Stimulated activated CD8-positive, alpha-beta memory T cell treated with anti-CD3 and anti-CD28 coated beads, Interleukin-2, amount 100 ng/mL, for 1 hour (primary cell): Measurements from ENCODE around the gene CCDC30.
"Not testable (repeated sequence)": the region's sequence is repeated elsewhere in the genome, so short reads cannot be mapped to it uniquely, and the experiment has no call there.

ENCODE experiments used
- DNase-seq, 2 donors: peaks; one replicate each; pipeline ENCODE4 v3.0.0-alpha.2; 2020; ENCODE audit warnings: low read depth in 2 of 2

CCDC30 gene

DNA sequence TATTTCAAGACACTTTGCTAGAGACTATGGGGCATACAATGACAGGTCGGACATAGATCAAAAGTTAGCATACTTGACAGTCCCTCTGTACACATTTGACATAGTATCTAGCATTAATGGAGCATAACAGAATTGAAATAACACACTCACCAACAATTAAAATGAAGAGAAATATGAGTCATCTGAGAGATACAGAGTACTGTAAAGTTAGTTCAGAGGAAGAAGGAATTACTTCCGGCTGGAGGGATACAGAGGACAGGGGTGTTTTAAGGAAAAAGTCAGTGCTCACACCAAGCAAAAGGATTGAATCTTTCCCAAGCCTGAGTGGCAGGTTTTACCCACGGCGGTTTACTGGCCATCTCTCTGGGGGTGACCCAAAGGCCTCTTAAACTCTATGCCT is 9.7 kb upstream of the CCDC30 start:
- no peak for DNase-seq

DNA sequence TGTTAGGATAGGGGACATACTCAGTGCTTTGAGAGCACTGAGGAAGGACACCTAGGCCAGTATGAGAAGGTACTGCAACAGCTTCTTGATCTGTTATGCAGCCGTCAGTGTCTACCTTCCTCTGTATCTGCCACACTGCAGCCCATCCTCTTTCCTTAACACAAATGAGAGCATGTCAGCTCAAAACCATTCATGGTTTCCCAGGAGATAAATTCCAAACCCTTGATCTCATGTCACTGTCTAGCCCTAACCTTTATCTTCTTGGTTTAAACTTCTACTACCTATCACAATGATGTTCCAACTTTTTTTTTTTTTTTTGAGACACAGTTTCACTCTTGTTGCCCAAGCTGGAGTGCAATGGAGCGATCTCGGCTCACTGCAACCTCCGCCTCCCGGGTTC is 8.7 kb upstream of the CCDC30 start:
- DNase-seq: no peak

DNA sequence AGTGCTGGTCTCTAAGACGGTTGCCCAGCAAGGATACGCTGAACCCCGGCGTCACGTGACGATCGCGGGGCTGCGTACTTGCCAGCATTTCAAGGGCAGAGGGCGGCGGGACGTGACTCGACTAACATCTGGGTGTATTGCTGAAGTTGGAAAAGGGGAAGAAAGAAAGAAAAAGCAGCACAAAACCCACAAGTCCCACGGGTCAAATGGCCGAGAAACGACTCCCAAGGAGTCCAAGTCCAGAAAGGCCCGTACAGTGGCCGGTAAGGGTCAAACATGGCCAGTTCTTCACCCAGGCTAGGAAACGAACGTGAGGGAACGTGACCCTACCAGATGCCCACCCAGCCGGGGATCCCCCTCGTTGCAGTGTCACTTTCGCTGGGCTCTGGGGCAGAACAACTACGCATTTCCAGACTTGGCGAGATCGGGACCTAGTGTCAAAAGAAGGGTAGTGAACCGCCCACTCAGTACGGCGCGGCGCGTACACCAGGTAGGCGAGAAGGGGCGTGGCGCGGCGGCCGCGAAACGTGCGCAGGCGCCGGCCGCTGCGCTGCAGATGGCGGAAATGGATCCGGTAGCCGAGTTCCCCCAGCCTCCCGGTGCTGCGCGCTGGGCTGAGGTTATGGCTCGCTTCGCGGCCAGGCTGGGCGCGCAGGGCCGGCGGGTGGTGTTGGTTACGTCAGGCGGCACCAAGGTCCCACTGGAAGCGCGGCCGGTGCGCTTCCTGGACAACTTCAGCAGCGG is 6.9 kb upstream of the CCDC30 start, which contains the start of the genes PPCS and ZMYND12:
Gene PPCS, plus strand, starts transcription at position 534 of the 744 bp plus-strand sequence. Its CDS starts 23 bp downstream, at position 557.
Gene ZMYND12, minus strand, starts transcription at position 13 of the 744 bp plus-strand sequence. CDS start 25 bp downstream, outside the sequence.
- peak; percentile 73 to 80 for DNase-seq

DNA sequence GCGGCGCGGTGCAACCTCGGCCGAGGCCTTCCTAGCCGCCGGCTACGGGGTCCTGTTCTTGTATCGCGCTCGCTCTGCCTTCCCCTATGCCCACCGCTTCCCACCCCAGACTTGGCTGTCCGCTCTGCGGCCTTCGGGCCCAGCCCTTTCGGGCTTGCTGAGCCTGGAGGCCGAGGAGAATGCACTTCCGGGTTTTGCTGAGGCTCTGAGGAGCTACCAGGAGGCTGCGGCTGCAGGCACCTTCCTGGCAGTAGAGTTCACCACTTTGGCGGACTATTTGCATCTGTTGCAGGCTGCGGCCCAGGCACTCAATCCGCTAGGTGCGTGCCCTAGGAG is 6.4 kb upstream of the CCDC30 start:
- peak in 1 of 2 donors; percentile 38 for DNase-seq

DNA sequence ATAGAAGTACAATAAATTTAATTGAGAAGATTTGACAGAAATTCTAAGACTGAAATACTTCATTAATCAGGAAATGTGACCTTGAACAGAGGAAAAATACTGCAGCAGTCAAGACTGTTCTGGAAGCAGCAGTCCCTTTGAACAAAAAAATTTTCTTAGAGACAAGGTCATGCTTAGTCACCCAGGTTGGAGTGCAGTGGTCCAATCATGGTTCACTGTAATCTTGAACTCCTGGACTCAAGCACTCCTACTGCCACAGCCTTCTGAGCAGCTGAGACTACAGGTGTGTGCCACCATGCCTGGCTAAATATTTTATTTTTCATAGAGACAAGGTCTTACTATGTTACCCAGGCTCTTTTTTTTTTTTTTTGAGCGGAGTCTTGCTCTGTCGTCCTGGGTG is 1.9 kb upstream of the CCDC30 start:
- DNase-seq: no peak

DNA sequence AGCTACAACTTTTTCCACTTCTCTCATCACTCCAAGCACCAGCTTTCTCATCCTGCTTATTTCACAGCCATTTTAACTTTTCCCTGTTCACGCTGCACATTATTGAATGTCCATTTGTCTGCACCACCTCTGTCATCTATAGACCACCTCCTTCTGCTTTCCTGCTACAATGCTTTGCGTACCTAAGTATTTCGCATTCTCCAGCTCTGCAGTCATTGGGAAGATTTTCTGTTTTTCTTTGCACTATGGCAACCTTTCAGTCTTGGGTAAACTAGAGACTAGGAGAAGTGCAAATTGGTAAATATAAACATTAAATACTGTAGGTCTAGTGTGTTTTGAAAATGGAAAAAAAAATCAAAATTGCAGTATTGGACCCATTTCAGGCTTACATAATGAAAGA is 835 bp downstream of the CCDC30 start:
- no peak for DNase-seq

DNA sequence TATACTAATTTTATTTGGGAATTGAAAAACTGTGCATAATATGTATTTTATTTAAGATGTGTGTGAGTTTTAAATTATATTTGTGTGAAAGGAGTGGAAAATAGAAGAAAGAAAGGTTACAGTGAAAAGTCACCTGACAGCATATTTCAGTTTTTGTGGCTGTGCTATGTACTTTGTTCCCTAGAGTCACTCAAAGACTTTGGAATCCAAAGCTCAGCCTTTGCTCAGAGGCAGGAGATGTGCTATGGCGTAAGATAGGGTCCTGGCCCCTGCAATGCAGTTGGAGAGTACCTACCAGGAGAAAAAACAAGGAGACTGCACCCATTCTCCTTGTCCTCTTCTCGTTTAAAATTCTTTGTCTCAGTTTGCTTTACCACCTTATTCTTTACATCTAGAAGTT is 2.9 kb downstream of the CCDC30 start:
- no peak for DNase-seq

DNA sequence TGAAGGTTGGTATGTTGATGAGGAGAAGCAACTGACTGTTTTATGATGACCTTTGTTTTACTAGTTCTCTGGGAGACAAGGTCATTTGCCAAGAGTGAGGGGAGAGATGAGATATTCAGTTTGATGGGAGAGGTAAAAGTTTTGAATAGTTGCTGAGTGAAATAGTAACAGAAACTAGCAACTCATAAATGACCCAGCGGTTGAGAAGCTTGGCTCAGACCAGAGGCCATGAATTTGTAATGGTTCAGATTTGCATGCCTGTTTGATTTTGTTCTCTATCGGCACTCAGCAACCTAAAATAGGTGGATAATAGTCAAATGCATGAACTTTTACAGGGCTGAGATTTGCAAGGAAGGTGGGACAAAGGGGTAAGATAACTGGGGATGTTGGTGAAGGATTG is 6.6 kb downstream of the CCDC30 start:
- no peak for DNase-seq

DNA sequence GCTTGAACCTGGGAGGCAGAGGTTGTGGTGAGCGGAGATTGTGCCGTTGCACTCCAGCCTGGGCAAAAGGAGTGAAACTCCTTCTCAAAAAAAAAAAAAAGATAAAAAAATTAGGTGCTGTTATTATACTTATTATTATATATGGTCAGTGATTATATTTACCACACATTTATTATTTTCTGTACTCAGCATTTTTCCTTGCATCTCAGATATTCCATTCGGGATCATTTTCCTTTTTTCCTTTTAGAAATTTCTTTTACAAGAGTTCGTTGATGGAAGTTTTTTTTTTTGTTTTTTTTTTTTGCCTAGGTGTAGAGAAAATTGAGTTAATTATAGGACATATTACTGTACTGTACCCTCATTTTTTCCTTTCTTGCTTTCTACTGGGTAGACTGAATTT is 13.5 kb downstream of the CCDC30 start:
- no peak for DNase-seq

DNA sequence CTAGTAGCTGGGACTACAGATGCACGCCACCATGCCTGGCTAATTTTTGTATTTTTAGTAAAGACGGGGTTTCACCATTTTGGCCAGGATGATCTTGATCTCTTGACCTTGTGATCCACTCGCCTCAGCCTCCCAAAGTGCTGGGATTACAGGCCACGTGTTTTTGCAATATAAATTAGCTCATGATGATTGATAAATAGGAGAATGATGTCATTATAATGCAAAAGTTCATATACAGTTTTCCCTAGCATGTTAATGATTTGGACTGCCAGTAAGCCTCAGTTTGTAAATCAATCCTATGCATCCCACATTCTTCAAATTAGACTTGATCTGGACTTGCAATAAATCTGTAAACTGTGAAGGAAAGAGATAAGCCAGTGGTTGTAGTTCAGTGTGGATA is 14.3 kb downstream of the CCDC30 start:
- DNase-seq: not testable (repeated sequence)

DNA sequence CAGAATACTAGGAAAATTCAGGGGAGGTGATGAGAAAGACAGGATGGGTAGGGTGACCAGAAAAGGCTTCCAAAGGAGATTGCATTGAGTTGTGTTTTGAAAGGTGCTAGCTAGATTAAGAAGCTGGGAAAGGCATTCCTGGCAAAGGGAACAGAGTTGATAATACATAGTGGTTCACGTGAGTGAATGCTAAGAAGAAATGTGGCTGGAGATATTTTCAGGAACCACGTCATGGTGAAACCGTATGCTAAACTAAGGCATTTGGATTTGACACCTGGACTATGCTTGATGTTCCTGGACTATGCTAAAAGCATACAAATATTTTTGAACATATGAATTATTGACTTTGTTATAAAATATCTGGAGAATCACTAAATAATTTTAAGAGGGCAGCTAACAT is 14.7 kb downstream of the CCDC30 start:
- no peak for DNase-seq

DNA sequence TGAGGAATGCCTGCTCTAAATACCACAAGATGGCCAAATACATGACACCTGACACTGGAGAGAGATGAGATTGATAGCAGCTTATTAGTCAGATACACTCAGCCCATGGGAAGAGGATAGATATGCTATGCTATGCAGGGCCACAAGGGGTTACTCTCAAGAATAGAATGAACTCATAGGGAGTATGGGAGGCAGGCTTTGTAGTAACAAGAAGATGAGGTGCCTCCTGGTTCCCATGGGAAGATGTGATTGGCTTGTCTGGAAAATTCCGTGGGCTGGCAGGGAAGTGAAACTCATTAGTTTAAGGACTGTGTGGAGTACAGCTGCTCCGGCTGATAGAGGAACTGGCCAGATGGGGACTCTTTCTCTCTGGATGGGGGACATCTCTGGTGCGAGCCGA is 16.5 kb downstream of the CCDC30 start:
- no peak for DNase-seq

DNA sequence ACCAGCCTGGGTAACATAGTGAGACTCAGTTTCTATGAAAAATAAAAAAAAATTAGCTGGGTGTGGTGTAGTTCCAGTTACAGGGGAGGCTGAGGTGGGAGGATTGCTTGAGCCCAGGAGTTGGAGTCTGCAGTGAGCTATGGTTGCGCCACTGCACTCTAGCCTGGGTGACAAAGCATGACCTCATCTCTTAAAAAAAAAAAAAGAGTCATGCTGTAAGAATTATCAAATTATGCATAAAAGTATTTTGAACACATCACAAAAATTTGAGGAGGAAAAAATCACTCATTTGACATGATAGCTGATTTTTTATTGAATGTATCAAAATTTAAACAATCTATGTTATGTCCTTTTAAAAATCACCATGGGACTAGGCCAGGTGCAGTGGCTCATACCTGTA is 17.8 kb downstream of the CCDC30 start:
- no peak for DNase-seq

DNA sequence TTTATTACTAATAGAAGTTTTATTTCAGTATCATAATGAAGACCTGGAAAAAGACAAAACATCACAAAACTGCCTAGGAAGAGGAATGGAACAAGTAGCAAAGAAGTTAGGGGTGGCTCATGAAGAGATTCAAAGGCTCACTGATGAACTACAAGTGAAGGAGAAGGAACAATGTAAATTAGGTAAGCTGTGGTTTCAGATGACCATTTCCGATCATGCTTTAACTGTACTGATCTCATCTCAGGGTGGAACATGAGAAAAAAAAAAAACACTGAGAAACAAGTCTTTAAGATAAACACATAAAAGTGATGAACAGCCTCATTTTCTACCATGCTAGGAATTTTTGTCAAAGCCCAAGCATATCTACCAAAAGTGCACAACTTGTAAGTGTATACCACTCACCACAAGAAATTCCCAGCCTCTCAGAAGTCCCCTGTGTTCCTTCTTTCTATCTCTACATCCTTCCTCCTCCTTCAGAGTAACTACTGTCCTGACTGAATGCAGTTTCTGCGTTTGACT is 19.6 kb downstream of the CCDC30 start:
- no peak for DNase-seq

DNA sequence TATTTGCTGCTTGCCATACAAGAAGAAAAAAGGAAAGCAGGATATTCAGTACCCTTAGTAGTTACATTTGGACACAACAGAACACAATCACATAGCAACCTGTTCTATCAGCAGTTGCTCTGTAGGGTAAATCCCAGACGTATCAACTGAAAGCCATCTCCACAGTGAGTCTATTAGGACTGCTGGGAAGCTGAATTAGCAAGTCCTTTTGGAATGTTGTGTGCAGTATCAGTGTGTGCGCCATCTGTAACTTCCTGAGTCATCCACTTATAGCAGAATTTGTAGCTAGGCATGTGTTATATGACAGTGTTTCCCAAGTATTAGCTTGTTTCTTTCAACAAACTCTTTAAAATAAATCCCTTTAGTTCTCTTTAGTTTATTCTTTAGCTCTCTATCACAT is 21.3 kb downstream of the CCDC30 start:
- DNase-seq: no peak

DNA sequence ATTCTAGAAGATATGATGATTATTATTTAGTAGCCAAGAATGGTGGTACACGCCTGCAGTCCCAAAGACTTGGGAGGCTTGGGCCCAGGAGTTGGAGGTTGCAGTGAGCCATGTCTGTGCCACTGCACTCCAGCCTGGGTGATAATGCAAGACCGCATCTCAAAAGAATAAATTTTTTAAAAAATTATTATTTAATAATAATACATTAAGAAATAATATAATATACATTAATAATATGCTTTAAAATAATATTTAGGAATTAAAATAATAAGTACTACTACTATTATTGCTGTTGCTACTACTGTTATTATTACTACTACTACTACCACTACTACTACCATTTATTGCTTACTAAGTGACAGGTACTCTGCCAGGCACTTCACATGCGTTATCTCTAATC is 27.2 kb downstream of the CCDC30 start:
- no peak for DNase-seq

DNA sequence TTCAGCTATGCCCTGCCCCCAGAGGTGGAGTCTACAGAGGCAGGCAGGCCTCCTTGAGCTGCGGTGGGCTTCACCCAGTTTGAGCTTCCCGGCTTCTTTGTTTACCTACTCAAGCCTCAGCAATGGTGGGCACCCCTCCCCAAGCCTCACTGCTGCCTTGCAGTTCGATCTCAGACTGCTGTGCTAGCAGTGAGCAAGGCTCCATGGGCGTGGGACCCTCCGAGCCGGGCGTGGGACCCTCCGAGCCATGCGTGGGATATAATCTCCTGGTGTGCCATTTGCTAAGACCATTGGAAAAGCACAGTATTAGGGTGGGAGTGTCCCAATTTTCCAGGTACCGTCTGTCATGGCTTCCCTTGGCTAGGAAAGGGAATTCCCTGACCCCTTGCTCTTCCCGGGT is 38.9 kb downstream of the CCDC30 start:
- DNase-seq: not testable (repeated sequence)

DNA sequence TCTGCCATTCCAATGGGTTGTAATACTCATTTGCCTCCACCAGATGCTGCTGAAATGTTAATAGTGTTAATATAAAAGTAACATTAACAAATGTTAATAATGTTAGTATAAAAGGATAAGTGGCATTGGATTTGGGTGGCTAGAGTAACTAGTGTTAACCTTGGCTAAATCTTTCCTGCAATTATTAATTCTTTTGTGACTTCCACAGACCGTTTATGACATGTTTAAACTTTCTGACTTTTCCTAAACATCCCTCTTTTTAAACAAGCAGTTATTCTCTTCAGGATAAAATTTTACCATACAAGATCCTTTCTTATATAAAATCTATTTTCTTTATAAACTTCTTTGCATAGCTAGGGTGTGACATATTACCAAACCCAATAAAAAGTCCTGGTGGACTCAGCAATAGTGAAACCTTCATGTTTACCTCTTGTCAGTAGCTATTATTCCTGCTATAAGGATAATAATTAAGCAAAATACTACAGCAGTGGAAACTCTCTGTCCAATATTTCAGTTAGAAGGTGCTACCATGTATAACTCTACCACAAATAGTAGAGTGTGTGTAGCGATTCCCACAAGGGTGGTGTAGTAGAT is 41.5 kb downstream of the CCDC30 start:
- DNase-seq: no peak

DNA sequence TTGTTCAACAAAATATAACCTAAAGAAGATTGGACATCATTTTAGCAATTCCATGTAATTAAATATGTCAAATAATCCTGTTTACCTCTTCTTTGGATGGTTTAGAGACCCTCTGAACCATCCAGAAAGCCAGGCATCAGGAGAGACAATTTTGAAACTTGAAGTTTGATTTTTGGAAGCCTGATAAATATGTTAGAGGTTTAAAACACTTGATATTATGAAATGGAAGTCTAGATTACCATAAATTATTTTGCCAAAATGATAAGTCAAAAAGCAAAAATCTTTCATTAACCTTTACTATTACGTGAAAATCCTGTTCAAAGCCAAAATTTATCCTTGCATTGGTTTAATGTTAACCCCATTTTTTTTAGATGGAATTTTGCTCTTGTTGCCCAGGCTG is 43.5 kb downstream of the CCDC30 start:
- no peak for DNase-seq

DNA sequence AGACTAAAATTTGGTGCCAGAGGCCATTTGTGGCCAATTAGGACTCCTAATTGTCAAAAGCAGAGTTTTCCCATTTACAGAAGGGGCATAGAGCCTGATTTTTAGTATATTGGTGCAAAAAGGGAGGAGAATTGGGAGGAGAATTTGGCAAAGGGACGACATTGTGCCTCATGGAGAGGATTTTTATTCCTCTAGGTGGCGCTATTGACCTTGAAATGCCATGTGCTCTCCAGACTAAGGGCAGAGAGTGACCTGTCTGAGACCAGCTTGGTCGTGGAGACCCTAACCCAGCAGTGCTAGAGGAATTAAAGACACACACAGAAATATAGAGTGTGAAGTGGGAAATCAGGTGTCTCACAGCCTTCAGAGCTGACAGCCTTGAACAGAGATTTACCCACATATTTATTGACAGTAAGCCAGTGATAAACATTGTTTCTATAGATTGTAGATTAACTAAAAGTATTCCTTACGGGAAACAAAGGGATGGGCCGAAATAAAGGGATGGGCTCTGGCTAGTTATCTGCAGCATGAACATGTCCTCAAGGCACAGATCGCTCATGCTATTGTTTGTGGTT is 48.6 kb downstream of the CCDC30 start:
- not testable (repeated sequence) for DNase-seq

DNA sequence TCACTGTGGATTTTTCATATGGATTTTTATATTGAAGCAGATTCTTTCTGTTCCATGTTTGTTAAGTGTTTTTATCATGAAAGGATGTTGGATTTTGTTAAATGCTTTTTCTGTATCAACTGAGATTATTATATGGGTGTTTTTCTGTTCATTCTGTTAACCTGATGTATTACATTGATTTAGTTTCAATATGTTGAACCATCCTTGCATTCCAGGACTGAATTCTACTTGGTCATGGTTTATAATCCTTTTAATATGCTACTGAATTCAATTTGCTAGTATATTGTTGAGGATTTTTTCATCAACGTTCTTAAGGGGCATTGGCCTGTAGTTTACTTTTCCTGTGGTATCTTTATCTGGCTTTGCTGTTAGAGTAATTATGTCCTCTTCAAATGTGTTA is 55.8 kb downstream of the CCDC30 start:
- no peak for DNase-seq

DNA sequence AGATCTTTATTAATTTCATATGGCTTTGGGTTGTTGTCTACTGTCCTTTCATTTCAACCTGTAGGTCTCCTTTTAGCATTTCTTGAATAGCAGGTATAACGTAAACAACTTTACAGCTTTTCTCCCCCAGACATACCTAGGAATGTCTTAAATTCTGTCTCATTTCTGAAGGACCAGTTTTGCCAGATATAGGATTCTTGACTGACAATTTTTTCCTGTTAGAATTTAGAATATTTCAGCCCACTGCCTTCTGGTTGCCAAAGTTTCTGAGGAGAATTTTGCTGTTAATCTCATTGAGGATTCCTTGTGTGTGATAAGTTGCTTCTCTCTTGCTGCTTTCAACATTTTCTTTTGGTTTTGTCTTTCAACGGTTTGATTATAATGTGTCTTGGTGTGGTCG is 60.1 kb downstream of the CCDC30 start:
- DNase-seq: no peak

DNA sequence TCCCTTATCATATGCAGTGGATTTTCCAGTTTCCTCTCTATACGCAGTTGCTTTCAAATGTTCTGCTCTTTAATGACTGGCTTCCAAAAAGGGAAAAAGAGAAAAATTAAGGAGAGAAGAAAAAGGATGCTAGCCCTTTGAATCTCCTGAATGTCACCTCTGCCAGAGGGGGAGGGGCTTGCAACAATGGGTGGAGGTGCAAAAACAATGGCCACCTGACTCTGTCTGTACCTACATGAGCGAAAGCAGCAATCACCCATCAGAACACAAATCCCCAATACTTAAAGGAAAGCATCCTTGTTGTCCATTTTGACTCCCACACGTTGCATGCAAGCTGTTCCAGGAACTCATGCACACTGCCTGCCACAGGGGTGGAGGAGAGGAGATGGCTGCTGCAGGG is 61.2 kb downstream of the CCDC30 start:
- no peak for DNase-seq
